Measurements from ENCODE around the gene BRWD1.

The BRWD1 gene

GRCh38 chr21:39189857-39190604, 123.4 kb downstream of the BRWD1 start:
- CTCF ChIA-PET: no interaction called here

GRCh38 chr21:39188521-39189139, 124.8 kb downstream of the BRWD1 start:
- POLR2A ChIA-PET: no interaction called here
- TF ChIP-seq SUZ12 (IDR thresholded peaks at IDR 0.05) (no peak), NFRKB (IDR thresholded peaks at IDR 0.05) (no peak), LEF1 (IDR thresholded peaks at IDR 0.05; ENCODE audit: borderline replicate concordance) (no peak), PKNOX1 (IDR thresholded peaks at IDR 0.05) (no peak), BHLHE40 (IDR thresholded peaks at IDR 0.05; ENCODE audit: borderline replicate concordance) (no peak), FOXM1 (IDR thresholded peaks at IDR 0.05; ENCODE audit: borderline replicate concordance) (no peak), TARDBP (IDR thresholded peaks at IDR 0.05) (no peak), L3MBTL2 (conservative IDR thresholded peaks at IDR 0.05) (no peak), CTBP1 (IDR thresholded peaks at IDR 0.05; ENCODE audit: borderline replicate concordance) (no peak)
- no peak for DNase-seq (ENCODE audit: extremely low spot score)
- CTCF ChIA-PET: interaction anchor here (0.6 kb wide), 1 partner anchor 117 kb away, joined by 6 read pairs; no protein-coding TSS in a partner anchor

More at GRCh38 chr21:39189857-39190604, 123.4 kb downstream of the BRWD1 start:
- DNase-seq (ENCODE audit: extremely low spot score): no peak
- no peak for TF ChIP-seq FOXM1 (IDR thresholded peaks at IDR 0.05; ENCODE audit: borderline replicate concordance)
- TF ChIP-seq SP1 (IDR thresholded peaks at IDR 0.05): no peak
- TF ChIP-seq BHLHE40 (IDR thresholded peaks at IDR 0.05; ENCODE audit: borderline replicate concordance): no peak
- no peak for TF ChIP-seq FOXA1 (IDR thresholded peaks at IDR 0.05)
- no peak for TF ChIP-seq SUZ12 (IDR thresholded peaks at IDR 0.05)
- no peak for TF ChIP-seq HDGF (IDR thresholded peaks at IDR 0.05; ENCODE audit: borderline replicate concordance)
- TF ChIP-seq L3MBTL2 (conservative IDR thresholded peaks at IDR 0.05): no peak
- no peak for TF ChIP-seq LEF1 (IDR thresholded peaks at IDR 0.05; ENCODE audit: borderline replicate concordance)
- no peak for TF ChIP-seq PKNOX1 (IDR thresholded peaks at IDR 0.05)
- TF ChIP-seq ZNF384 (IDR thresholded peaks at IDR 0.05): no peak
- no peak for TF ChIP-seq ARNT (IDR thresholded peaks at IDR 0.05)
- no peak for TF ChIP-seq CTBP1 (IDR thresholded peaks at IDR 0.05; ENCODE audit: borderline replicate concordance)
- TF ChIP-seq FOXK2 (IDR thresholded peaks at IDR 0.05): no peak
- POLR2A ChIA-PET: no interaction called here

- TF ChIP-seq FOXK2 (IDR thresholded peaks at IDR 0.05): no peak
- TF ChIP-seq FOXA1 (IDR thresholded peaks at IDR 0.05): no peak
- no peak for TF ChIP-seq NFRKB (IDR thresholded peaks at IDR 0.05)
- TF ChIP-seq CTBP1 (IDR thresholded peaks at IDR 0.05; ENCODE audit: borderline replicate concordance): no peak
- POLR2A ChIA-PET: no interaction called here
- CTCF ChIA-PET: interaction anchor here (1.0 kb wide), 1 partner anchor 186 kb away, joined by 5 read pairs; no protein-coding TSS in a partner anchor
- no peak for DNase-seq (ENCODE audit: extremely low spot score)
Measured at GRCh38 chr21:39187141-39187540, 126.3 kb downstream of the BRWD1 start.

- DNase-seq (ENCODE audit: extremely low spot score): no peak
- ChIA-PET POLR2A (no interaction called here), CTCF (no interaction called here)
- TF ChIP-seq SUZ12 (IDR thresholded peaks at IDR 0.05): no peak
- TF ChIP-seq HDGF (IDR thresholded peaks at IDR 0.05; ENCODE audit: borderline replicate concordance): no peak
- TF ChIP-seq ZNF384 (IDR thresholded peaks at IDR 0.05): no peak
- no peak for TF ChIP-seq LEF1 (IDR thresholded peaks at IDR 0.05; ENCODE audit: borderline replicate concordance)
- no peak for TF ChIP-seq FOXA1 (IDR thresholded peaks at IDR 0.05)
- no peak for TF ChIP-seq FOXK2 (IDR thresholded peaks at IDR 0.05)
- no peak for TF ChIP-seq BHLHE40 (IDR thresholded peaks at IDR 0.05; ENCODE audit: borderline replicate concordance)
- no peak for TF ChIP-seq CTBP1 (IDR thresholded peaks at IDR 0.05; ENCODE audit: borderline replicate concordance)
- TF ChIP-seq ELF4 (IDR thresholded peaks at IDR 0.05): no peak
- TF ChIP-seq NFRKB (IDR thresholded peaks at IDR 0.05): no peak
- no peak for TF ChIP-seq FOXM1 (IDR thresholded peaks at IDR 0.05; ENCODE audit: borderline replicate concordance)
- no peak for TF ChIP-seq L3MBTL2 (conservative IDR thresholded peaks at IDR 0.05)
Measured at GRCh38 chr21:39186676-39187075, 126.8 kb downstream of the BRWD1 start.

GRCh38 chr21:39185157-39185556, 128.3 kb downstream of the BRWD1 start:
- 0 out of 2 replicates have a peak, but pooled peaks have one; percentile 31 for TF ChIP-seq ZNF384 (IDR thresholded peaks at IDR 0.05)
- TF ChIP-seq CTBP1 (IDR thresholded peaks at IDR 0.05; ENCODE audit: borderline replicate concordance): no peak
- CTCF ChIA-PET: no interaction called here
- POLR2A ChIA-PET: interaction anchor here (2.1 to 2.5 kb wide), 3 partner anchors 14 to 203 kb away, joined by 7 to 20 read pairs (median 8); no protein-coding TSS in a partner anchor

GRCh38 chr21:39184050-39184980, 129.1 kb downstream of the BRWD1 start:
- no peak for DNase-seq (ENCODE audit: extremely low spot score)
- ChIA-PET CTCF (no interaction called here), POLR2A (interaction anchor here (0.9 to 2.5 kb wide), 10 partner anchors 11 to 261 kb away, joined by 3 to 20 read pairs (median 4); partner anchors contain the start of gene LCA5L)
- TF ChIP-seq FOXM1 (IDR thresholded peaks at IDR 0.05; ENCODE audit: borderline replicate concordance) (0 out of 2 replicates have a peak, but pooled peaks have one; percentile 31), L3MBTL2 (conservative IDR thresholded peaks at IDR 0.05) (0 out of 2 replicates have a peak, but pooled peaks have one; percentile 7), PKNOX1 (IDR thresholded peaks at IDR 0.05) (peak; percentile 17; the same call in 1 of the 2 replicates), SP1 (IDR thresholded peaks at IDR 0.05) (no peak)

More at GRCh38 chr21:39185157-39185556, 128.3 kb downstream of the BRWD1 start:
- no peak for DNase-seq (ENCODE audit: extremely low spot score)

All from HEK293T (cell line).